GM10248 (cell line): ENCODE results near the gene TTLL5.

Experiments used
- CTCF ChIA-PET: fragments of 300-600 bp; sonication (Branson Sonifier 250); formaldehyde crosslinking; extraction: SDS; loops from one replicate; lab custom pipeline; 2021; ENCODE audit warnings: antibody characterized with exemption; lab: Yijun Ruan, JAX
- POLR2A ChIA-PET: fragments of 350-650 bp; sonication (Branson Sonifier 250); formaldehyde crosslinking; extraction: SDS; loops from one replicate; lab custom pipeline; 2020; ENCODE audit warnings: antibody characterized with exemption; lab: Yijun Ruan, JAX
- DNase-seq: peaks from one replicate; pipeline ENCODE4 v3.0.0; 2012; ENCODE audit errors: extremely low spot score
- TF ChIP-seq, protein P1 (sequence below): IDR thresholded peaks from 2 replicates; pipeline ENCODE4 v1.5.1; 2012; ENCODE audit warnings: mild to moderate bottlenecking, low read depth; ENCODE audit errors: extremely low read depth, missing control alignments, control extremely low read depth

Gene TTLL5

DNA sequence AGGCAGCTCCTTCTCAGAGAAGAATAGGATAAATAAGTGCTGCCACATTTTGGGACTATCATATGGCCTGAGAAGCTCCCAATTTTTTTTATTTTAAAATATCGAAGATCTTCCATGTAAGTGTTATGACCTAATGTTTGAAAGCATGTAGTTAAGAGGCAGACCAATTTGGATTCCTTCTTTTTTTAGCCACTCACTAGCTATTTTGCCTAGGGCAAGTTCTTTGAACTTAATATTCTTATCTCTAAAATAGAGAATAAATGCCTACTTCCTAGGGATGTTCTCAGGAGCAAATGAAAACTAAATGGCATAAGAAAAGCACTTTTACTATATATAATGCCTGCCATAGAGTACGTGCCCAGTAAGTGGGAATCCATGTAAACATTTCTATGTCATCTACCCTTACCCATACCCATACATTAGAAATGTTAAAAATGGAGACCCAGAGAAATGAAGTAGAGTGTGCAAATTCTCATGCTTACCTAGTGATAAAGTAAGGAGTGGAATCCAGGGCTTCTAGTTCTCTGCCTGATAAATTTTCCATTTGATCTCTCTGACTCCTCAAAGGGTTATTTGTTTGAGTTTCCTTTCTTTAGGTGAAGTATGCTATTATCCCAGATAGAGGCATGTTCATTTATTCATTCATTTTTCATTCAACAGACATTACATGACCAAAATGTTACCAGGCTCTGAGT lies 172.4 kb downstream of the TTLL5 start:
- TF ChIP-seq, protein P1, sequence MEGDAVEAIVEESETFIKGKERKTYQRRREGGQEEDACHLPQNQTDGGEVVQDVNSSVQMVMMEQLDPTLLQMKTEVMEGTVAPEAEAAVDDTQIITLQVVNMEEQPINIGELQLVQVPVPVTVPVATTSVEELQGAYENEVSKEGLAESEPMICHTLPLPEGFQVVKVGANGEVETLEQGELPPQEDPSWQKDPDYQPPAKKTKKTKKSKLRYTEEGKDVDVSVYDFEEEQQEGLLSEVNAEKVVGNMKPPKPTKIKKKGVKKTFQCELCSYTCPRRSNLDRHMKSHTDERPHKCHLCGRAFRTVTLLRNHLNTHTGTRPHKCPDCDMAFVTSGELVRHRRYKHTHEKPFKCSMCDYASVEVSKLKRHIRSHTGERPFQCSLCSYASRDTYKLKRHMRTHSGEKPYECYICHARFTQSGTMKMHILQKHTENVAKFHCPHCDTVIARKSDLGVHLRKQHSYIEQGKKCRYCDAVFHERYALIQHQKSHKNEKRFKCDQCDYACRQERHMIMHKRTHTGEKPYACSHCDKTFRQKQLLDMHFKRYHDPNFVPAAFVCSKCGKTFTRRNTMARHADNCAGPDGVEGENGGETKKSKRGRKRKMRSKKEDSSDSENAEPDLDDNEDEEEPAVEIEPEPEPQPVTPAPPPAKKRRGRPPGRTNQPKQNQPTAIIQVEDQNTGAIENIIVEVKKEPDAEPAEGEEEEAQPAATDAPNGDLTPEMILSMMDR: no peak
- ChIA-PET POLR2A (no interaction called here), CTCF (interaction anchor here (3.1 to 3.3 kb wide), 2 partner anchors 10 to 11 kb away, joined by 10 to 12 read pairs; no protein-coding TSS in a partner anchor)
- no peak for DNase-seq

DNA sequence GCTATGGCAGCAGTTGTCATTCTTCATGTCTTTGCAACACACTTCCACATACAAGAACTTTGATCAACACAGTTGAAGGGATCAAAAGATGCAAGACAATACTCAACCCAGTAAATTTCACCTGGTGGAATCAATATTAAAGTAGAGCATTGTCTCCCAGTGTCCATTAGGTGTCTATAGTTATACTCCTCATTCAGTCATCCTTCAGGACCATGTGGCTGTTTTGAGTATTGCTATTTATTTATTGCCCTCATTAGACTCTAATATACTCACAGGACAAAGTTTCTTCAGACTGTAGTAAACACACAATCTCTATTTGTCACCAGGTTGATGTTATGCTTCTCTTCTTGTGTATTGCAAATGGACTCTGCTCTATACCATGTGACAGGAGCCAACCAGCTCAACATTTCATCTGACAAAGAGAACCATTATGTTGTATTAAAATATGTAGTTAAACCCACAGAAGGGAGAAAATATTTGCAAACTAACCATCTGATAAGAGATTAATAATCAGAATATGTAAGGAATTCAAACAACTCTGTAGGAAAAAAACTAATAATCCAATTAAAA lies 174.2 kb downstream of the TTLL5 start:
- DNase-seq: no peak
- CTCF ChIA-PET: interaction anchor here (0.8 kb wide), 1 partner anchor 10 kb away, joined by 3 read pairs; no protein-coding TSS in a partner anchor
- TF ChIP-seq, protein P1: no peak
- POLR2A ChIA-PET: no interaction called here

DNA sequence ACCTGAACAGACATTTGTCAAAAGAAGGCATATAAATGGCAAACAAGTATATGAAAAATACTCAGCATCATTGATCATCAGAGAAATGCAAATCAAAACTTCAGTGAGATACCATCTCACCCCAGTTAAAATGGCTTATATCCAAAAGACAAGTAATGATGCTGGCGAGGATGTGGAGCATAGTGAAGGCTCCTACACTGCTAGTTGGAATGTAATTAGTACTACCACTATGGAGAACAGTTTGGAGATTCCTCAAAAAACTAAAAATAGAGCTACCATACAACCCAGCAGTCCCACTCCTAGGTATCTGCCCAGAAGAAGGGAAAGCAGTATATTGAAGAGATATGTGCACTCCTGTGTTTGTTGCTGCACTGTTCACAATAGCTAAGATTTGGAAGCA lies 174.7 kb downstream of the TTLL5 start:
- ChIA-PET POLR2A (no interaction called here), CTCF (no interaction called here)
- TF ChIP-seq, protein P1: no peak
- no peak for DNase-seq

DNA sequence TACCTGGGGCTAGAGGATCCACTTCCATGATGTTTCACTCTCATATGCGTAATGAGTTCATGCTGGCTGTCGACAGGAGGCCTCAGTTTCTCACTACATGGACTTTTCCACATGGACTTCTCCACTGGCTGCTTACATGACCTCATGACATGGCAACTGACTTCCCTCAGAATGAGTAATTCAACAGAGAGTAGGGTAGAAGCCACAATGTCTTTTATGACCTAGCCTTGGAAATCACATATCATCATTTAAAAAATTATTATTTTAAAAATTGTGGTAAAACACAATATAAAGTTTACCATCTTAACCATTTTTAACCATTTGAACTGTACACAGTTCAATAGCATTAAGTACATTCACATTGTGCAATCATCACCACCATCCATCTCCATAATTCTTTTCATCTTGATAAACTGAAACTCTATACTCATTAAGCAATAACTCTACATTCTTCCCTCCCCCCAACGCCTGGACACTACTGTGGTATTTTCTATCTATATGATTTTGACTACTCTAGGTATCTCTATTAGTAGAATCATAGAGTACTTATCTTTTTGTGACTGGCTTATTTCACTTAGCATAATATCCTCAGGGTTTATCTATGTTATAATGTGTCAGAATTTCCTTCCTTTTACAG lies 176.2 kb downstream of the TTLL5 start:
- TF ChIP-seq, protein P1: no peak
- ChIA-PET POLR2A (no interaction called here), CTCF (no interaction called here)
- DNase-seq: no peak

DNA sequence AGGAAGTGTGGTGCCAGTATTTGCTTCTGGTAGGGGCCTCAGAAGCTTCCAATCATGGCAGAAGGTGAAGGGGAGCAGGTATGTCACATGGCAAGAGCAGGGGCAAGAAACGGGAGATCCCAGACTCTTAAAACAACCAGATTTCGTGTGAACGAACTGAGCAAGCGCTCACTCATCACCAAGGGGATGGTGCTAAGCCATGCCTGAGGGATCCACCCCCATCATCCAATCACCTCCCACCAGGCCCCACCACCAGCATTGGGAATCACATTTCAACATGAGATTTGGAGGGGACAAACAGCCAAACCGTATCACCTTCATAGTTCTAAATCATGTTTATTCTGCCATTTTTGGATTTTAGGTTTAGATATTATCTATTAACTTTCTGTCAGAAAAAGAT lies 179.9 kb downstream of the TTLL5 start:
- TF ChIP-seq, protein P1: no peak
- ChIA-PET CTCF (no interaction called here), POLR2A (no interaction called here)
- DNase-seq: no peak

DNA sequence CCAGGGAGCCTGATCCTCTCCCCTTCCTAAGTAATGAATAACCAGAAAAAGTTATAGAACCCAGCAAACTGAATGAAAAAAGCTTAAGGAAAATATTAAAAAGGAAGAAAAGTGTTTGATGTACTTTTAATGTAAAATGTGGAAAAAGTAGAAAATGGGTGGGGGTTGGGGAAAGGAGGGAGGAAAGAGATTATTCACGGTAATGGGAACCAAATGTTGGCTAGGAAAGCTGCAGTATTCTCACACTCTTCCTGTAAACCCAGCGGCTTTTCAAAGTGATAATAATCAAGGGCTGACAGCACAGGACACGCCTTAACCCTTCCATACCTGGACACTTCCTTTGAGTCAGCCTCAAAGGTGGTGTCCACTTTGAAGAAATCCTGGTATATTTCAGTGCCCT lies 181.5 kb downstream of the TTLL5 start:
- POLR2A ChIA-PET: no interaction called here
- CTCF ChIA-PET: interaction anchor here (4.2 kb wide), 1 partner anchor 10 kb away, joined by 12 read pairs; no protein-coding TSS in a partner anchor
- no peak for DNase-seq
- TF ChIP-seq, protein P1: no peak
